ENCODE results near the gene MAPK13.

MAPK13 gene

DNA sequence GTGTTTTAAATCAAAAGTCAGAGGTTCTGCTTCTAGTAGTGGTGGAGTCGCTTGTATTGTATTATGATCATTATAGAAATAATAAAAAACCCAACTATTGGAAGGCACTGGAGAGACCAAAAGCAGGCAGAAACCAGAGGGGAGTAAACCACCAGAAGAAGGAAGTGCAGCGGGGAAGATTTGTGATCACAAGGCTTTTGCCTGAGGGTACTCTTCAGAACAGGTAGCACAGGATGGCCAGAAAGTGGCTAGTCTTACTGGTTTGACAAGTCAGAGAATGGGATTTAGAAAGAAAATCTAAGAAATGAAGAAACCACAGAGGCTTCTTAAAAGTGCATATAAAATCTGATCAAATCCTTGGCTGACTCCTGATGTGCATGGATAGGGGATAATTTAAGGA lies 24.0 kb downstream of the MAPK13 start:
- no peak for DNase-seq (ENCODE audit: low spot score)
- H3K27ac ChIP-seq: no peak overlapping the region
- TF ChIP-seq, protein P1, sequence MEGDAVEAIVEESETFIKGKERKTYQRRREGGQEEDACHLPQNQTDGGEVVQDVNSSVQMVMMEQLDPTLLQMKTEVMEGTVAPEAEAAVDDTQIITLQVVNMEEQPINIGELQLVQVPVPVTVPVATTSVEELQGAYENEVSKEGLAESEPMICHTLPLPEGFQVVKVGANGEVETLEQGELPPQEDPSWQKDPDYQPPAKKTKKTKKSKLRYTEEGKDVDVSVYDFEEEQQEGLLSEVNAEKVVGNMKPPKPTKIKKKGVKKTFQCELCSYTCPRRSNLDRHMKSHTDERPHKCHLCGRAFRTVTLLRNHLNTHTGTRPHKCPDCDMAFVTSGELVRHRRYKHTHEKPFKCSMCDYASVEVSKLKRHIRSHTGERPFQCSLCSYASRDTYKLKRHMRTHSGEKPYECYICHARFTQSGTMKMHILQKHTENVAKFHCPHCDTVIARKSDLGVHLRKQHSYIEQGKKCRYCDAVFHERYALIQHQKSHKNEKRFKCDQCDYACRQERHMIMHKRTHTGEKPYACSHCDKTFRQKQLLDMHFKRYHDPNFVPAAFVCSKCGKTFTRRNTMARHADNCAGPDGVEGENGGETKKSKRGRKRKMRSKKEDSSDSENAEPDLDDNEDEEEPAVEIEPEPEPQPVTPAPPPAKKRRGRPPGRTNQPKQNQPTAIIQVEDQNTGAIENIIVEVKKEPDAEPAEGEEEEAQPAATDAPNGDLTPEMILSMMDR (IDR thresholded peaks at IDR 0.05): no peak
- no peak overlapping the region for H3K4me3 ChIP-seq

DNA sequence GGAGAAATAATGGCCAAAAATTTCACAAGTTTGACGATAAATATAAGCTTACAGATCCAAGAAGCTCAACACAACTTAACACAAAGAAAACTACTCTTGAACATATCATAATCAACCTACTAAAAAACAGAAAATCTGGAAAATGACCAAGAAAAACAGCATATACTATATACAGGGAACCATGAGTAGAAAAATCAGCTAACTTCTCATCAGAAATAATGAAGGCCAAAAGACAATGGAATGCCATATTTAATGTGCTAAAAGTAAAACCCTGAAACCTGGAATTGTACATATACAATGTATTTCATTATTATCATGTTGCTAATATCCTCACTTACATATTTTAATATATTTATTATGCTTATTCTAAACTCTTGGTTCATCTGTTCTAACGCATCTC lies 25.3 kb downstream of the MAPK13 start:
- TF ChIP-seq, protein P1 (IDR thresholded peaks at IDR 0.05): no peak
- Histone ChIP-seq H3K27ac (no peak overlapping the region), H3K4me3 (no peak overlapping the region)

DNA sequence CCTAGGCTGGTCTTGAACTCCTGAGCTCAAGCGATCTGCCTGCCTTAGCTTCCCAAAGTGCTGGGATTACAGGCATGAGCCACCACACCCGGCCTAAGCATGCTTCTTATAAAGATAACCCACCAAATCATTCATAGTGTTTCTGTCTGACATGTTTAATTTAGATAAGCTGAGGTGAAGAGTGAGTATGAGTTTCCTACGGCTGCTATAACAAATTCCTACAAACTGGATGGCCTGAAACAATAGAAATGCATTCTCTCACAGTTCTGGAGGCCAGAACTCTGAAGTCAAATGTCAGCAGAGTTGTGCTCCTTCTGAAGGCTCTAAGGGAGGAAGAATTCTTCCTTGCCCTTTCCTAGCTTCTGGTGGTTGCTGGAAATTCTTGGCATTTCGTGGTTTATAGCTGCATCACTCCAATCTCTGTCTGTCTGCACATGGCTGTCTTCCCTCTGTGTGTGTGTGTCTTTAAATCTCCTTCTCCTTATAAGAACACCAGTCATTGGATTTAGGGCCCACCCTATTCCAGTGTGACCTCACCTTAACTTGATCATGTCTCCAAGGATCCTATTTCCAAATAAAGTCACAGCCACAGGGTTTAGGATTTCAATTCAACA lies 29.9 kb downstream of the MAPK13 start:
- Histone ChIP-seq H3K27ac (no peak overlapping the region), H3K4me3 (no peak overlapping the region)
- TF ChIP-seq, protein P1 (IDR thresholded peaks at IDR 0.05): no peak
- DNase-seq (ENCODE audit: low spot score): no peak

More for the DNA sequence above, 25.3 kb downstream of the MAPK13 start:
- no peak for DNase-seq (ENCODE audit: low spot score)

- no peak for DNase-seq (ENCODE audit: low spot score)
- Histone ChIP-seq H3K27ac (no peak overlapping the region), H3K4me3 (no peak overlapping the region)
- TF ChIP-seq, protein P1 (IDR thresholded peaks at IDR 0.05): no peak
Measured at GRCh38 chr6:36169023-36170007, 39.0 kb downstream of the MAPK13 start.

- H3K4me3 ChIP-seq: no peak overlapping the region
- no peak for DNase-seq (ENCODE audit: low spot score)
- H3K27ac ChIP-seq: no peak overlapping the region
- TF ChIP-seq, protein P1 (IDR thresholded peaks at IDR 0.05): no peak
Measured at GRCh38 chr6:36170704-36171103, 40.4 kb downstream of the MAPK13 start.

GRCh38 chr6:36171573-36171972 lies 41.3 kb downstream of the MAPK13 start:
- Histone ChIP-seq H3K27ac (no peak overlapping the region), H3K4me3 (no peak overlapping the region)
- TF ChIP-seq, protein P1 (IDR thresholded peaks at IDR 0.05): no peak
- no peak for DNase-seq (ENCODE audit: low spot score)
